Mononuclear cell (primary cell): ENCODE results near the gene GNPTG. TPM values are rescaled to one million over a fixed set of nuclear protein-coding genes. Genes with fewer than 3 reads are reported as not detected.

Experiments used
- H3K27me3 ChIP-seq: 2 replicates; pipeline ENCODE4 v1.6.0; 2011; ENCODE audit warnings: low read length, control low read depth; ENCODE audit not compliant: insufficient read depth
- H3K4me1 ChIP-seq: 2 replicates; pipeline ENCODE4 v1.5.1; 2011; ENCODE audit warnings: mild to moderate bottlenecking, low read length, control low read depth; ENCODE audit not compliant: insufficient read depth
- H3K4me3 ChIP-seq: 2 replicates; pipeline ENCODE4 v1.5.1; 2011; ENCODE audit warnings: mild to moderate bottlenecking, low read length, moderate library complexity
- H3K9me3 ChIP-seq: 2 replicates; pipeline ENCODE4 v1.5.1; 2011; ENCODE audit warnings: low read depth, mild to moderate bottlenecking, control low read depth, low read length
- total RNA-seq: library from RNA; depleted of rRNA; stranded (reverse); fragments of >200 nt; gene quantifications from one replicate; pipeline ENCODE4 v1.2.3, GENCODE V29; 2012

The GNPTG gene
- total RNA-seq, 1 donor = 29.8 TPM

DNA sequence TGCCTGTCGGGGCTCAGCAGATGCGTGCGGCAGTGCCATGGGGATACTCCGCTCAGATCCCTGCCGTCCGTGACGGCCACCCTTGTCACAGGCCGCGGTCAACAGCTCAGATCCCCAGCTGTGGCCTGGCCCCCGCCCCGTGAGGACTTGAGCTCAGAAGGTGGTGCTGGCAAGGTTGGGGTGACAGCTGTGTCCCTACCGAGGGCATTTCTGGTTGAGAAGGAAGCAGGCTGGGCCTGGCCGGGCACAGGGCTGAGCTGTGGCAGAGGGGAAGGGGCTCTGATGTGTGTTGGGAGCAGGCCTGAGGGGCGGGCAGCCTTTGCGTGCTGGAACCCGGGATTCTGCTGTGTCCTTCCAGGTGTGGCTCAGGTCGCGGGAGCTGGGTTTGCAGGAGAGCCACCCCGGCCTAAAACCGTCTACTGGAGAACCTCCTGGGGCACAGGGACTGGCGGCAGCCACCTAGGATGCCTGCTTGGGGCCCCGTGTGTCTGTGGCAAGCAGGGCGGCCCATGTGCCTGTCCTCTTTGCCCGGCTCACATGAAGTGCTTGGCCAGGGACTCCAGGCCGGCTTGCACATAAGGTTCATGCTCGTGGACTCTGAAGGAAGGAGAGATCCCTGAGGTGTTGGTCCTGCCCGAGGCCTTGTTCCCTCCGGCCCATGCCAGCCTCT is 37.2 kb upstream of the GNPTG start:
- Histone ChIP-seq H3K4me1 (peaks cover 40% of the 10 kb centered on the region), H3K9me3 (no peaks in the 10 kb centered on the region), H3K27me3 (no peaks in the 10 kb centered on the region), H3K4me3 (no peak overlapping the region)

DNA sequence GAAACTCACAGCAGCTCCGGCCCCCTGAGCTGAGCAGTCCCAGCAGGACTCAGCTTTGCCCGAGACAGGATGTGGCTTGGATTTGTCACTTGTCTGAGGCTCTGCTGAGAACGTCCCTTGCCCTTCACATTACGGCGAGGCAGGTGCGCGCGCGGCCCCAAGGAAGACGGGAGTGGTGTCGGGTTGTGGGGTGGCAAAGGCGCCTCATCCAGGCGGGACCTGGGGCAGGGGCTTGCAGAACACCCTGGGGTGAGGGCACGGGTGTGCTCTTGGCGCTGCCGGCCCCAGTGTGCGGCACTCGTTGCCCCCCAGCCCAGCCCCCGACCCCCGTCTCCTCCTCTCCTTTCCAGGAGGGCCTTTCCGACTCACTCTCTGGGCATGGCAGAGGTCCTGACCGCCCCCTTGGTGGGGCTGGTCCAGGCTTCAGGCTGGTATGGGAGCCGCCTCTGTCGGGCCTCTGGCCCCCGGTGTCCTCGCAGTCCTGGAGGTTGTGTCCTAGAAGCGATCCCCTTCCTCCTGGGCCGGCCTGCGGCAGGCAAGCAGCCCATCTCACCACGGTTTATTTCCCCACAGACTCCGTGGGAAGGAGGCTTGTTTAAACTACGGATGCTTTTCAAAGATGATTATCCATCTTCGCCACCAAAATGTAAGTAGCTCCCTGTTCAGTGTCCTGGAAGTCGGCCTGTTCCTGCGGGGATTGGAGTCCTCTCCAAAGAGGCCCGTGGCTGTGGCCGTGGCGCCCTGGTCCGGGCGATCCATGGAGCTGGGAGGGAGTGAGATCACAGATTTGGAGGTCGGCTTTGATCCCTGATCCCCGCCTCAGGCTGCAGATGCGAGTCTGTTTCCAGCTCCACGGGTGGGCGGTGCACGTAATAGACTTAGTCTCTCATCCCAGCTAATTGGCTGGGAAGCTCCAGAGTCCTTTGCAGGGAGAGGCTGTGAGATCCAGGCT is 36.4 kb upstream of the GNPTG start:
- H3K27me3 ChIP-seq = no peaks in the 10 kb centered on the region
- H3K4me1 ChIP-seq = peaks cover 38% of the 10 kb centered on the region
- no peaks in the 10 kb centered on the region for H3K9me3 ChIP-seq
- no peak overlapping the region for H3K4me3 ChIP-seq

DNA sequence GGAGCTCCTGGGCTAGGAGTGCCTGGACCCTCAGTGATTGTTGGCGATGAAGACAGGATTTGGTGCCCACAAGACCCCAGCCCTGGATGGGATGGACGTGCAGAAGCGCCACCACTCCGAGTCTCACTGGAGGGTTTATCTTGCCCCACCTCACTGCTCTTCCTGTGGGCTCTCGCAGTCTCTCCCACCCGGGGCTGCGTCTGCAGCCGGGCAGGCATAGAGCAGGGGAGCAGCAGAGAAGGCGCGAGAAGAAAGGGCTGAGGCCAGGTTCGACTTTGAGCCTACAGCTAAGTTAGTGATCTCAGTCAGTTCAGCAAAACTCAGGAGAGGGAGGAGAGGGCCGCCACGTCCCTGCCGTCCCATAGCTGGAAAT is 35.7 kb upstream of the GNPTG start:
- Histone ChIP-seq H3K4me1 (peaks cover 31% of the 10 kb centered on the region), H3K9me3 (no peaks in the 10 kb centered on the region), H3K27me3 (no peaks in the 10 kb centered on the region), H3K4me3 (no peak overlapping the region)

DNA sequence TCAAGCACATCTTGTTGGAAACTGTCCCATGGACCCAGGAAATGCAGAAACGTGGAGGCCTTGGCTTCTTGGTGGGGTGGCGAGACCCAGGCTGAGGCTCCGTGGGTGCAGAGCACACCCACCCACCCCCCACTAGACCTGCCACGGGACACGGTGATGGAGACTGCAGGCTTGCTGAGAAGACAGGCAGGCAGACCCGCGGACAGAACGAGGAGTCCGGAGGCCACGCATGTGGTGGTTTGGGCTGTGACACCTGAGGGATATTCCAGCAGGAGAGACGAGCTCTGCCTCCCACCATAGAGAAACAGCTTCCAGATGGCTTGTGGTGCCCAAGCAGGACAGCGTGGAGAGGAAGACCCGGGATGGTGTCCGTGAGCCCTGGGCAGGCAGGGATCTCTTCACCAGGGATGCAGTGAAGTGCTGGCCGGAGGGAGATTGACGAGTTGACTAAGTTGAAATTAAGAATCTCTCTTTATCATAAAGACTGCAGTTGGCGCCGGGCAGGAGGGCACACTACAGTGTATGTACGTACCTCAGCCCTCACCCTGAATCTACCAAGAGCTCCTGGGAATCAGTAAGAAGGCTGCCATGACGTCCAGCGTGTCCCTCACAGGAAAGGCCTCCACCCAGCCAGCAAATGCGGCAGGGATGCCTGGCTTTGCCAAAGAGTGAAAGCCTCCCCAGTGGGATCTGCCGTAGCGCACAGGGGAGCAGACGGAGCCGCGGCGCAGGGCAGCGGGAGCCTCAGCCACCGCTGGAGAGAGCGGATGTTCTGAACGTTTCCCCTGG is 34.1 kb upstream of the GNPTG start:
- Histone ChIP-seq H3K27me3 (no peaks in the 10 kb centered on the region), H3K9me3 (no peaks in the 10 kb centered on the region), H3K4me1 (peaks cover 15% of the 10 kb centered on the region), H3K4me3 (no peak overlapping the region)

DNA sequence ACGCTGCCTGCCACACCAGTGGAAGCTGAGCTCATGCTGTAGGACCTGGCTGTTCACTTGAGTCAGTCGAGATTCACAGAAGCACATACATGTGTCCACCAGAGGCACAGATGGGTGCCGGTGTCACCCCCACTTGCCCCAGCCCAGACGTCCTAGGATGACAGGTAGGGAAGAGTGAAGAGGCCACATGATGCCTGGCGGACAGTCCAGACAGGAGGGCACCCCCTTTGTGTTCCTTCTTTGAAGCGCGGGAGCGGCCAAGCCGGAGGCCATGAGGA is 33.5 kb upstream of the GNPTG start:
- Histone ChIP-seq H3K27me3 (no peaks in the 10 kb centered on the region), H3K9me3 (no peaks in the 10 kb centered on the region), H3K4me1 (peaks cover 10% of the 10 kb centered on the region), H3K4me3 (no peak overlapping the region)

DNA sequence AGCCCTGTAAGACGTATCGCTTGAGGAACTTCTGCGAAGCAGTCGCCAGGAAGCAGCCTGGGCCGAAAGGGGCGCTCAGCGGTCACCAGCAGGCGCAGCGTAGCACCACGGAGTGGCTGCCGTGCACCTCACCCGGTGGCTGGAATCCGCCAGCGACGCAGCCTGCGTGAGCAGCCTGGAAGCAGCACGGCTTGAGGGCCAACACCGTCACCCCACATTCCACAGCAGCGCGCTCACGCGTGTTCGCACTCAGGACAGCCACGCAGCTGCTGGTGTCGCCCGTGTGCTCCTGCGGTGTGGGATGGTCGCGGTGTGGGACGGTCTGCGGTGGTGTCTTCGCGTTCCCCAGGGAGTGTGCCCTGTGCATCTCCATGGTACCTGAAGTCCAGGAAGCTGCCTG is 32.7 kb upstream of the GNPTG start:
- Histone ChIP-seq H3K4me3 (no peak overlapping the region), H3K4me1 (peaks cover 8% of the 10 kb centered on the region), H3K9me3 (no peaks in the 10 kb centered on the region), H3K27me3 (no peaks in the 10 kb centered on the region)

DNA sequence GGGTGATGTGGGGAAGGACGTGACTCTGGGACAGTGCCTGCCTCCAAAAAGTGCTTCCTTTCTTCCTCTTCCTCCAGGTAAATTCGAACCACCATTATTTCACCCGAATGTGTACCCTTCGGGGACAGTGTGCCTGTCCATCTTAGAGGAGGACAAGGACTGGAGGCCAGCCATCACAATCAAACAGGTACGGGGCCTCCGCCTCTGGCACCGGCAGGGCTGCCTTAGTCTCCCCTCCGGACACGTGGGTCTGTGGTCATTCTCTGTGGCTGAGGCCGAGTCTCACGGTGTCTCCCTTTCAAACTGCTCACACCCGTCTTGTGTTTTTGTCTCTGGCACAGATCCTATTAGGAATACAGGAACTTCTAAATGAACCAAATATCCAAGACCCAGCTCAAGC is 31.6 kb upstream of the GNPTG start:
- Histone ChIP-seq H3K4me3 (no peak overlapping the region), H3K27me3 (no peaks in the 10 kb centered on the region), H3K9me3 (no peaks in the 10 kb centered on the region), H3K4me1 (no peaks in the 10 kb centered on the region)

DNA sequence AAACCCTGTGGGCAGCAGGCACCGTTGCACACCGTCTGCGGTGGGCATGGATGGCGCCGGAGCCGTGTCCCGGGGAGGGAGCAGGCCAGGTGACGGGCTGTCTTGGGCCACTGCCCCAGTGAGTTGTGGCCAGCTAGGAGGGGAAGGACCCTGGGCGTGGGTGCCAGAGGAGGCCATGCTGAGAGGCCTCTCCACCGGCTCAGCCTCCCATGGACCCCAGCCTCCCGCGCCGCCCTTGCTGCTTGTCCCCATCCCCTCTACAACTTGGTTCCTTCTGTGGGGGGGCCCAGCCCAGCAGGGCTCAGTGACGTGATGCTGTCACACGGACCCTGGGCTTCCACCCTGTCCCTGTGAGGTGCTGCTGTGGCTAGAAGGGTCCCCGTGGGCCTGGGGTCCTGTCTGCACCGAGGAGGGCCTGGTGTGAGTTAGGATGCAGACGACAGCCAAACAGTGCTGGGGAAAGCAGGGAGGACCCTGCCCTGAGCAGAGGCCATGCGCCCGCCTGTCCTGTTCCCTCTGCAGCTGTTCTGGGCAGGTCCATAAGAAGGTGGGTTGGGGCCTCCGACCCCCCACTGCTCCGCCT is 31.0 kb upstream of the GNPTG start:
- H3K4me3 ChIP-seq = no peak overlapping the region

DNA sequence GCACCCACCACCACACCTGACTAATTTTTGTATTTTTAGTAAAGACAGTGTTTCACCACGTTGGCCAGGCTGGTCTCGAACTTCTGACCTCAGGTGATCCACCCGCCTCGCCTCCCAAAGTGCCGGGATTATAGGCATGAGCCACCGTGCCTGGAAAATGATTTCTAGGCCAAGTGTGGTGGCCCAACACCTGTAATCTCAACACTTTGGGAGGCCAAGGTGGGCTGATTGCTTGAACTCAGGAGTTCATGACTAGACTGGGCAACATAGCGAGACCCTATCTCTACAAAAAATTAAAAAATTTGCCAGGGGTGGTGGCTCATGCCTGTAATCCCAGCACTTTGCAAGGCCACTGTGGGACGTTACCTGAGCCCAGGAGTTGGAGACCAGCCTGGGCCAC is 29.3 kb upstream of the GNPTG start:
- Histone ChIP-seq H3K4me1 (no peaks in the 10 kb centered on the region), H3K4me3 (no peak overlapping the region), H3K9me3 (no peaks in the 10 kb centered on the region), H3K27me3 (no peaks in the 10 kb centered on the region)

More for the DNA sequence above, 31.0 kb upstream of the GNPTG start:
- H3K9me3 ChIP-seq = no peaks in the 10 kb centered on the region
- no peaks in the 10 kb centered on the region for H3K4me1 ChIP-seq
- no peaks in the 10 kb centered on the region for H3K27me3 ChIP-seq

DNA sequence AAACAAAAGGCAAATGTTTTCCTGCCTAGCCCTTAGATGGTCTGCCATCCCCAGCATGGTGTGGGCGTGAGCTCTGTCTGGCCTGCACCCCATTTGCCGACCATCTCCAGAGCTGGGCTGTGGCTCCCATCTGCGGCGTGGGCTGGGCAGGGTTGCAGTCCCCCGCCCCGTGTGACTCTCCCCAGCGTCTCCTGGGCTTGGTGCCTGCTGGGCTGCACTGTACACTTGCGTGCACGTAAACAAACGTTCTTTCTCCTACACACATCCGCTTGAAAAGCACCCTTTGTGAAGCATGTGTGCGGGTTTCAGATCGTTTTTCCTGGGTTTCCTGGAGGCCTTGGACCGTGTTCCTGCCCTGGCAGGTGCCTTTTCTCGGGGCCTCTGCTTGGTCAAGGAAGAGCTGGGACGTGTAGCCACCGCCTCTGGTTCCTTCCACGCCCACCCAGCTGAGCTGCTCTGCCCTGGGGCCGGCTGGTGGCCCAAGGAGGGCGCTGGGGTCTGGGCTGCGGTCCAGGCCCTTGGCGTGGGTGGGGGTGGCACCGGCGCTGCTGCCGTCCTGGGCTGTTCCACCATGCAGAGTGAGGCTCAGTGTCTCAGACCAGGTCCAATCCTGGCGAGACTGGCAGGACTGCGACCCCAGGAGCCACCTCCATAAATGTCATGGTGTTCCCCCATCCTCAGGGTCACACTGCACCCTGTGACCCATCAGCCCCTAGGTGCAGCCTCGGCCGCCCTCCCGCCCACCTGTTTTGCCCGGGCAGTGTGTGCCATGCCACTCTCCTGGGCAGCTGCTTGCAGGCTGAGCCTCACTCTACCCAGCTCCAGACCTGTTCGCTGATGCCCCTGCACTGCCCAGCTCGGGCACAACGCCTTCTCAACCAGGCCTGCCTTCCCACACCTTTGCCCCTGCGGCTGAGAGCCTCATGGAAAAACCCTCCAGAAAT is 28.2 kb upstream of the GNPTG start:
- Histone ChIP-seq H3K9me3 (no peaks in the 10 kb centered on the region), H3K4me1 (no peaks in the 10 kb centered on the region), H3K27me3 (no peaks in the 10 kb centered on the region), H3K4me3 (no peak overlapping the region)

DNA sequence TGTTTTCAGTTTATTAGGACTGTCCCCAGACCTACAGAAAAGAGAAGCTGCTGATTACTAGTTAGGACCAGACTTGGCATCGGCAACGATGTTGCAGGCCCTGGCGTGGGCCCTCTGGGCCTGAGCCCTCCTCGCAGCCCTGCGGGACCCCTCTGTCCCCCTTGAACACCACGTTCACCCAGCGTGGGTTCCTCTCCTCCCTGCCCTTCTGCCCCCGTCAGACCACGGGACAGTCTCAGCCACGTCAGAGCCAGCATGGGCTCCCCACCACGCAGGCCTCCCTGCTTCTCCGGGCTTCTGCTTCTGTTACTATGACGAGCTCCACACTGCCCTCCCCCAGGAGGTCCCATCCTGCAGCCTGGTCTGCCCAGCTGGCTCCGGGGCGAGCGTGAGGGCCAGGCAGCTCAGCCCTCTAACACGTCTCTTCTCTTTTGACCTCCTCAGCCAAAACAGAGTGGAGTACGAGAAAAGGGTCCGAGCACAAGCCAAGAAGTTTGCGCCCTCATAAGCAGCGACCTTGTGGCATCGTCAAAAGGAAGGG is 27.4 kb upstream of the GNPTG start:
- no peaks in the 10 kb centered on the region for H3K27me3 ChIP-seq
- no peaks in the 10 kb centered on the region for H3K9me3 ChIP-seq
- H3K4me1 ChIP-seq = no peaks in the 10 kb centered on the region
- no peak overlapping the region for H3K4me3 ChIP-seq

DNA sequence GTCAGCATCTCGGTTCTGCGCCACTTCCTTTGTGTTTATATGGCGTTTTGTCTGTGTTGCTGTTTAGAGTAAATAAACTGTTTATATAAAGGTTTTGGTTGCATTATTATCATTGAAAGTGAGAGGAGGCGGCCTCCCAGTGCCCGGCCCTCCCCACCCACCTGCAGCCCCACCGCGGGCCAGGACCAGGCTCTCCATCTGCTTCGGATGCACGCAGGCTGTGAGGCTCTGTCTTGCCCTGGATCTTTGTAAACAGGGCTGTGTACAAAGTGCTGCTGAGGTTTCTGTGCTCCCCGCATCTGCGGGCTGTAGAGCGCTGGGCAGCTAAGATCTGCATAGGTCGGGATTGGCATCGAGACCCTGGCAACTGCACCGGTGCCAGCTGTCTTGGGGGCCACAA is 26.5 kb upstream of the GNPTG start:
- Histone ChIP-seq H3K9me3 (no peaks in the 10 kb centered on the region), H3K4me3 (no peak overlapping the region), H3K27me3 (no peaks in the 10 kb centered on the region), H3K4me1 (no peaks in the 10 kb centered on the region)

DNA sequence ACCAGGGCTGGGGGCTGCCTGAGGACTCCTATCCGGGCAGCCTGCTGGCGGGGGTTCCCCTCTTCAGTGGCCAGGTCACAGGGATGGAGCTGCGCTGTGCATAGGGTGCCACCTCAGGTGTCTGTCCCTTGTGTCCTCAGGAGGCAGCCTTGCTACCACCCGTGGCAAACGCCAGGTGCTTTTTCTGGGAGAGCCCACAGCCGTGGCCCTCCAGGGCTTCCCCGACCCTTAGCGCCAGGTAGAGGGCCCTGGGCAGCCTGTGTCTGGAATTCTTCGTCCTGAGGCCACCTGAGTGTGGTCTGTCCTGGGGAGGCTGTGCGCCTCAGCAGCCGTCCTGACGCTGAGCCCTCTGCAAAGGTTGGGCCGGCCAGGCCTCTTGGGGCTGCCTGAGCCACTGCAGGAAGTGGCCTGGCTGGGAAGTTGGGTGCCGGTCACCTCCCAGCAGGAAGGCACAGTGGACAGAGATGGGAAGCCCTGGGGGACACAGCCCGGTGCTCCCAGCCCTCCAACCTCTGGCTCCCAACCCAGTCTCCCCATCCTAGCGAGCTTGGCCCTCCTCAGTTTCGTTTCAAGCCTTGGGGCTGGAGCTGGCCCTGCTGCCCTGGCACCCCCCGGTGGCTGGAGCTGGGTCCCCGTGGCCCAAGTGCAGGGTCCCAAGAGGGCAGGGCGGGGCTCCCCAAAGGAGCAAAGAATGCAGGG is 25.9 kb upstream of the GNPTG start:
- Histone ChIP-seq H3K4me1 (no peaks in the 10 kb centered on the region), H3K9me3 (no peaks in the 10 kb centered on the region), H3K27me3 (no peaks in the 10 kb centered on the region), H3K4me3 (no peak overlapping the region)
